ENCODE measurements around the gene FAM200C. TPM values are rescaled to one million over a fixed set of nuclear protein-coding genes. Genes with fewer than 3 reads are reported as not detected.

FAM200C gene
- total and polyA plus RNA-seq, 2 donors (not counting 1 experiment from before 2014, with no cell fraction given): 0.28 to 1.3 TPM

- CTCF ChIA-PET: interaction anchor here (0.7 to 3.5 kb wide), 5 partner anchors 10 to 412 kb away, joined by 3 to 57 read pairs (median 6); no protein-coding TSS in a partner anchor
- Histone ChIP-seq H3K4me2 (replicated peaks; ENCODE audit: low read depth, low read length, poor library complexity, severe bottlenecking) (peak overlapping the region; percentile 80), H2AFZ (ENCODE audit: insufficient read depth, low read depth, low read length, poor library complexity, severe bottlenecking) (peak overlapping the region; percentile 30), H3K79me2 (ENCODE audit: control insufficient read depth, insufficient read depth, low read length) (peaks cover 40% of the 10 kb centered on the region), H3K9ac (ENCODE audit: low read length) (peak overlapping the region; percentile 95), H3K27me3 (replicated peaks in 1 of 4; ENCODE audit: control extremely low read depth in 1 of 4, control insufficient read depth in 3 of 4, insufficient read depth in 4 of 4, low read length in 3 of 4) (no peaks in the 10 kb centered on the region), H3K27ac (ENCODE audit: low read length in 2 of 2) (peak overlapping the region; percentile 95), H3K4me3 (ENCODE audit: control extremely low read depth in 1 of 5, extremely low read depth in 1 of 5, insufficient read depth in 1 of 5, low read depth in 2 of 5, low read length in 4 of 5) (peak overlapping the region; percentile 72 to 99 (median 95)), H3K36me3 (replicated peaks in 1 of 2; ENCODE audit: control extremely low read depth in 1 of 2, control insufficient read depth in 1 of 2, extremely low read depth in 1 of 2, insufficient read depth in 2 of 2, low read length in 1 of 2) (peaks cover 0 to 11% of the 10 kb centered on the region in 2 experiments), H3K9me3 (ENCODE audit: control extremely low read depth in 1 of 3, control insufficient read depth in 2 of 3, insufficient read depth in 1 of 3, low read length in 2 of 3) (no peaks in the 10 kb centered on the region), H4K20me1 (ENCODE audit: control insufficient read depth, insufficient read depth, low read length, poor library complexity, severe bottlenecking) (no peaks in the 10 kb centered on the region), H3K4me1 (ENCODE audit: control insufficient read depth in 2 of 2, insufficient read depth in 2 of 2, low read length in 2 of 2) (peaks cover 33 to 42% of the 10 kb centered on the region in 2 donors)
- intact Hi-C loops (cut with micrococcal nuclease): loop anchor here (1.0 to 10.0 kb wide), 6 partner anchors 13 to 1212 kb away; partner anchors contain the start of genes PWWP2A, RNF145 and TTC1
- Mint-ChIP-seq H3K4me1 (peaks cover 72% of the 10 kb centered on the region), H3K9me3 (ENCODE audit: insufficient read depth) (no peaks in the 10 kb centered on the region), H3K27me3 (no peaks in the 10 kb centered on the region), H3K27ac (peak overlapping the region; percentile 91), H3K4me3 (peak overlapping the region; percentile 92)
- WGBS (ENCODE audit: insufficient coverage): 86% methylated on average over 4 of the region's 11 CpGs
- no peak for TF ChIP-seq CTCF (IDR thresholded peaks at IDR 0.05)
- no peak for TF ChIP-seq EZH2 (IDR thresholded peaks at IDR 0.05; ENCODE audit: borderline replicate concordance, insufficient read depth, low read depth, low read length, poor library complexity, severe bottlenecking)
- POLR2A ChIA-PET: interaction anchor here (0.6 to 1.5 kb wide), 4 partner anchors 19 to 646 kb away, joined by 3 to 7 read pairs (median 5); no protein-coding TSS in a partner anchor
- ATAC-seq (ENCODE audit: low read depth) (no peak), DNase-seq (no peak)
These were observed 19.8 kb upstream of the FAM200C start for GRCh38 chr5:160419458-160420330.

Data from B cell (primary cell).